Nephron progenitor cell (in vitro differentiated cells): ENCODE measurements around the gene FUT8.

Experiments used
- DNase-seq: peaks from one replicate; pipeline ENCODE4 v3.0.0; 2021
- H3K27ac Mint-ChIP-seq: 2 replicates; pipeline ENCODE4 v1.8.0; 2021; ENCODE audit warnings: mild to moderate bottlenecking, moderate library complexity, mixed read lengths
- H3K27me3 Mint-ChIP-seq: 2 replicates; pipeline ENCODE4 v1.8.0; 2021; ENCODE audit warnings: mild to moderate bottlenecking, low read depth, mixed read lengths; ENCODE audit not compliant: poor library complexity
- H3K36me3 Mint-ChIP-seq: 2 replicates; pipeline ENCODE4 v1.8.0; 2021; ENCODE audit warnings: low read depth, mixed read lengths
- H3K4me1 Mint-ChIP-seq: 2 replicates; pipeline ENCODE4 v1.8.0; 2021; ENCODE audit warnings: mixed read lengths
- H3K4me3 Mint-ChIP-seq: 2 replicates; pipeline ENCODE4 v1.8.0; 2021; ENCODE audit warnings: mild to moderate bottlenecking, moderate library complexity, mixed read lengths
- H3K9me3 Mint-ChIP-seq: 2 replicates; pipeline ENCODE4 v1.8.0; 2021; ENCODE audit warnings: mild to moderate bottlenecking, moderate library complexity, mixed read lengths
- CTCF ChIP-seq: fragments of 200-600 bp; sonication (generic); IDR thresholded peaks from 2 replicates; pipeline ENCODE4 v1.5.0; 2021; ENCODE audit warnings: antibody characterized with exemption

The FUT8 gene

GRCh38 chr14:65606460-65606859, 193.9 kb downstream of the FUT8 start:
- Mint-ChIP-seq H3K27me3 (no peaks in the 10 kb centered on the region), H3K4me1 (no peaks in the 10 kb centered on the region), H3K4me3 (no peak overlapping the region), H3K27ac (no peak overlapping the region), H3K9me3 (no peaks in the 10 kb centered on the region), H3K36me3 (no peaks in the 10 kb centered on the region)
- TF ChIP-seq CTCF = no peak
- DNase-seq = no peak

DNA sequence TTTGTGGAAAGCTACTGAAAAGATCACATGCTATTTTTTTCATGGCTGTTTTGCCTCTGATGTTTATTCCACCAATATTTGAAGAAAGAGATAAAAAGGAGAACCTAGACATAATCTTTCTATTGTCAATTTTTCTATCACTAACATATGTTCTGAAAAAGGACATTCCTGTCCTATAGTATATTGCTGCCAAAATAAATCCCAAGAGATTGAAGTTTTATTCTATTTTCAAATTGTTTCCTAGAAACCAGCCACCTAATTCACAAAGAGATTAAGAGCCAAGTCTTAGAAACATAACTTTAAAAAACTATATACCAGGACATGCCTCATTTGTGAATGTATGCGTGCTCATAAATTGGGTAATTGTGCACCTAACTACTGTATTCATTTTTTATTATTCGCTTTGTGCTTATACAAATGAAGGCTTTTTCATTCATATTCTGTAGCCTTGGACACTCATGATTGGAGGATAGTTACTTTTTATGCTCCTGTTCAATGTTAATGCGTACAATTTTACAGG, 200.7 kb downstream of the FUT8 start:
- Mint-ChIP-seq H3K27me3 (no peaks in the 10 kb centered on the region), H3K27ac (no peak overlapping the region), H3K36me3 (no peaks in the 10 kb centered on the region), H3K9me3 (no peaks in the 10 kb centered on the region), H3K4me1 (no peaks in the 10 kb centered on the region), H3K4me3 (no peak overlapping the region)
- TF ChIP-seq CTCF = no peak
- no peak for DNase-seq

GRCh38 chr14:65618996-65619395, 206.5 kb downstream of the FUT8 start:
- Mint-ChIP-seq H3K27me3 (no peaks in the 10 kb centered on the region), H3K4me3 (no peak overlapping the region), H3K9me3 (no peaks in the 10 kb centered on the region), H3K27ac (no peak overlapping the region), H3K36me3 (no peaks in the 10 kb centered on the region), H3K4me1 (peaks cover 8% of the 10 kb centered on the region)
- no peak for TF ChIP-seq CTCF
- no peak for DNase-seq

DNA sequence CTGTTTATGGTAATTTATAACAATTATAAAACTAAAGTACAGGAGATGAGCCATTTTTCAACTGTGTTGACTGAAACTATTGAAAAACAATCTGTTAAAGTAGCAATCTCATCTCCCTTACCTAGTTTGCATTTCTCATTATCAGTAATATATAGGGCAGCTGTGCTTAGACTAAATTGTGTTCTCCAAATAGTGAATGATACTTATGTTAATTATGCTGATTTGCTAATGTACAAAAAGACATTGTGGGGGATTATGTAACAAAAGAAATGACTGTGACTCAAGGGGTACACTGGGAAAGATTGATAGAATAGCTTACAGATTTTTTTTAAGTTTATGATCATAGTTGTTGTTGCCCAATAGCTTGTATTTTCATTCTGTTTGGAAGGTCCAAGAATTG, 207.7 kb downstream of the FUT8 start:
- no peak overlapping the region for H3K4me3 Mint-ChIP-seq
- peaks cover 8% of the 10 kb centered on the region for H3K4me1 Mint-ChIP-seq
- H3K9me3 Mint-ChIP-seq = no peaks in the 10 kb centered on the region
- no peak overlapping the region for H3K27ac Mint-ChIP-seq
- DNase-seq = no peak
- H3K27me3 Mint-ChIP-seq = no peaks in the 10 kb centered on the region
- TF ChIP-seq CTCF = no peak
- no peaks in the 10 kb centered on the region for H3K36me3 Mint-ChIP-seq

DNA sequence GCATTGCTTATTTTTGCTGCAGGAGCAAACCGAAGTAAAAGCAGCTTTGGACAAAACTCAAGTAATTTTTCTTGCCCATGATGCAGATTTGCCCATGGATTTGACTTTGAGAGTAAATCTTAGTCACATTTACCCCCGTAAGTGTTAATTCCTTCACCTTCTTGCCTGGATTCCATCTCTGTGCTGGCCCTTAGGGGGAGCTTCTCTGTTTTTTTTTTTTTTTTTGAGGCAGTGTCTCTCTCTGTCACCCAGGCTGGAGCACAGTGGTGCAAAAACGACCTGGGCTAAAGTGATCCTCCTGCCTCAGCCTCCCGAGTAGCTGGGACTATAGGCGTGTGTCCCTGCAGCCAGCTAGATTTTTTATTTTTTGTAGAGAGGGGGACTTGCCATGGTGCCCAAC, 210.2 kb downstream of the FUT8 start:
- Mint-ChIP-seq H3K4me3 (no peak overlapping the region), H3K36me3 (no peaks in the 10 kb centered on the region)
- no peak for DNase-seq

More for the DNA sequence above, 210.2 kb downstream of the FUT8 start:
- no peak for TF ChIP-seq CTCF
- Mint-ChIP-seq H3K27me3 (no peaks in the 10 kb centered on the region), H3K27ac (no peak overlapping the region), H3K9me3 (no peaks in the 10 kb centered on the region), H3K4me1 (peaks cover 8% of the 10 kb centered on the region)
